ENCODE results near the gene CXCR4.

CXCR4 gene

GRCh38 chr2:136117909-136118818, at the start of gene CXCR4:
CXCR4 (minus strand) TSS chr2:136118149; CDS start chr2:136118060, 89 bp downstream.
- no peak for TF ChIP-seq CTCF (conservative IDR thresholded peaks at IDR 0.05; ENCODE audit: low read length)
- H3K4me3 ChIP-seq (ENCODE audit: low read length) = peak within 1 kb of the TSS; percentile 38; the same call in 1 of the 2 replicates
- no peak for DNase-seq (ENCODE audit: low read depth)

- no peak for TF ChIP-seq CTCF (conservative IDR thresholded peaks at IDR 0.05; ENCODE audit: low read length)
- H3K4me3 ChIP-seq (ENCODE audit: low read length) = no peak overlapping the region
- no peak for DNase-seq (ENCODE audit: low read depth)
Observed at GRCh38 chr2:136164280-136164776, 46.4 kb upstream of the CXCR4 start.

GRCh38 chr2:136162438-136162837, 44.5 kb upstream of the CXCR4 start:
- TF ChIP-seq CTCF (conservative IDR thresholded peaks at IDR 0.05; ENCODE audit: low read length) = no peak
- H3K4me3 ChIP-seq (ENCODE audit: low read length) = no peak overlapping the region
- no peak for DNase-seq (ENCODE audit: low read depth)

GRCh38 chr2:136156411-136156810, 38.5 kb upstream of the CXCR4 start:
- no peak for DNase-seq (ENCODE audit: low read depth)
- no peak for TF ChIP-seq CTCF (conservative IDR thresholded peaks at IDR 0.05; ENCODE audit: low read length)
- no peak overlapping the region for H3K4me3 ChIP-seq (ENCODE audit: low read length)

- TF ChIP-seq CTCF (conservative IDR thresholded peaks at IDR 0.05; ENCODE audit: low read length) = no peak
- H3K4me3 ChIP-seq (ENCODE audit: low read length) = no peak overlapping the region
- no peak for DNase-seq (ENCODE audit: low read depth)
Observed at GRCh38 chr2:136154384-136154783, 36.4 kb upstream of the CXCR4 start.

GRCh38 chr2:136151021-136151971, 33.3 kb upstream of the CXCR4 start:
- no peak for TF ChIP-seq CTCF (conservative IDR thresholded peaks at IDR 0.05; ENCODE audit: low read length)
- H3K4me3 ChIP-seq (ENCODE audit: low read length) = no peak overlapping the region
- DNase-seq (ENCODE audit: low read depth) = no peak
